ENCODE results near the gene TEAD1.
"Not testable (repeated sequence)": the region's sequence is repeated elsewhere in the genome, so short reads cannot be mapped to it uniquely, and the experiment has no call there.

The TEAD1 gene

DNA sequence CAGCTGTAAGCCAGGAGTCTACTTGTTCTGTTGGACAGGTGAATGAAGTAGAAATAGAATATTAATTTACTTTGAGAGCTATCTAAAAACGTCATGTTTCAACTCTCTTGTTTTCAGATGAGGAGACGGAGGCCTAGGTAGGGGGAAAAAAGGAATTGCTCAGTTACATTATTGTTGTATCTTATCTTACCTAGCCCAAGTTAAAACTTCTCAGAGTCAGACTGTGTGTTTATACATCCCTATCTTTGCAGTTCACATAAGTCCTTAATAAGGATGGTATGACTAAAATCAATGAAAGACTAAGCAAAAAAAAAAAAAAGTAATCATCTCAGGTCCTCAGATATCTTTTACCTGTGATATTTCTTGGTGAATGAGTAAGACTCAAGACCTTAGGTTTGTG lies 62.8 kb downstream of the TEAD1 start:
- no peak for DNase-seq (ENCODE audit: low read depth in 2 of 2)

DNA sequence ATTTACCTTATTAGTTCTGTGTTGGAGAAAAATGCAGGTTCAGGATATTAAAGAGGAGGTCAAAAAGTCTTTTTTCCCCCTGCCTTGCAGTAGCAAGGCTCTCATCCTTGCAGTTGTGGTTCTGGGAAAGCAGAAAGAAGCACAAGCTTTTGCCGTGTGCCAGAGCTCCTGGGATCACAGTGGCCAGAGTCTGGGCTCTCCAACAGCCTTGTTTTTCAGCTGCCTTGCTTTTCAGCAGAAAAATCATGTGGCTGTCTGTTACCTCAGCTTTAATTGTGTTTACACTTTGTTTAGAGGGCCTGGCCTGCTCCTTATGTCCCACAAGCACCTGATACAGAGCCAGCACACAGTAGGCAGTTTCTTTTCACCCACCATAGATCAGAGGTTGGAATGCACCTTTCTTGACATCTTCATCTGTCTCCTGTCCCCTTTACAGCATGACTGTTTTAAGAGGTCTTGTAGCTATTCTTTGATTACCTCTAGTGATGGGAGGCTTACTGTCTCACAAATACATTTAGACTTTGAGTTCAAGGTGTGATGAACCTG lies 67.5 kb downstream of the TEAD1 start:
- DNase-seq (ENCODE audit: low read depth in 2 of 2), result no peak

DNA sequence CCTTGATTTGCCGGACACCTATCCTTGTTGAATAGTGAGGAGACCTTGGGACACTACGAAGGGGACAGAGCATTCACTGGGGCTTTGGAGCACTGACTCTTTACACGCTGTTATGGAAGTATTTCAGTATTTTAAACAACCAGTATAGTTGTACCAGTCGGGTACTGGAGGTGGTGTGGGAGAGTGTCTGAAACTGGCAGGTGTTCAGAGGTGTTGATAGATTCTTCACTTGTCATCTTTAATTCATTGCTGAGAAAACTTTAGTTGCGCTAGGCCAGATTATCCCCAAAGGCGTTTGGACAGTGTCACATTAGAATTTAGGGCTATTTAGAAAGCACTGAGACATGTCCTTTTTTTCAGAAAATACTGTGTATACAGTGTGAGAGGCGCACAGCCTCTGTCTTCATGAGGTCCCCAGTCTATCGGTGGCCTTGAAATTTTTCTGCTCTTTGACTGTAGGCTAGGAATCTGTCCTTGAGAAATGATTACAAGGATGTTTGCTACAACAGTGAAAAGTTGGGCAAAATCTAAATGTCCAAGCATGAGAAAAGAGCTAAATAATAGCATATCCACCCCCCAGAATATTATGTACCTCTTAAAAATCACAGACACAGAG lies 69.7 kb downstream of the TEAD1 start:
- DNase-seq (ENCODE audit: low read depth in 2 of 2), result no peak

DNA sequence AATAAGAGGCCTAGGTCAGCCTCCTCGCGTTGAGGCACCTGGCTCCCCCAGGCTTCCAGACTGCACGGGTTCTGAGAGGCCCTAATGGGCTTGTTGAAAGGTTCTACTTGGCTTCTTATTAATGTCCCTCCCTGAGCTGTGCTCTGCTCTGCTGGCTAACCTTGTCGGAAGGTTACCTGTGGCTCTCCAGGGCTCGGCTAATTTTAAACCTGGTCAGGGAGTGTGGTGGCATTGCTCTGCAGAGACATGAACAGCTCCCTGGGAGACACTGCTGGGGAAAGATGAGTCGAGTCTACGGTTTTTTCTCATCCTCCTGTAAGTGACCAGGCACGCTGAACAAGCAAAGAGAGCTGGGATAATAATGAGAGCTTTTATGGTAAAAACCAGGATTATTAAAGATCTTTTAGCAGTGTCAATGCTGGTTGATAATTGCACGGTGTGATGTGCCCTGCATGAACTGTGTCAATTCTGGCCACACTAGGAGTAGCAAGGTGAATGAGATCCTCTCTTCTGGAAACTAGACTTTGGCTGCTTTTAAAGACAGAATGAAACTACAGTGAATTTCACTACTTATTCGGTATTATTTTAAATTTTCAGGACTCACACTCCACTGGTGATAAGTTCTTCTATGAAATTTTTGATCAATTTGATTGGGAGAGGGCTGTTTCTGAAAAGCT lies 70.7 kb downstream of the TEAD1 start:
- DNase-seq (ENCODE audit: low read depth in 2 of 2), result no peak

DNA sequence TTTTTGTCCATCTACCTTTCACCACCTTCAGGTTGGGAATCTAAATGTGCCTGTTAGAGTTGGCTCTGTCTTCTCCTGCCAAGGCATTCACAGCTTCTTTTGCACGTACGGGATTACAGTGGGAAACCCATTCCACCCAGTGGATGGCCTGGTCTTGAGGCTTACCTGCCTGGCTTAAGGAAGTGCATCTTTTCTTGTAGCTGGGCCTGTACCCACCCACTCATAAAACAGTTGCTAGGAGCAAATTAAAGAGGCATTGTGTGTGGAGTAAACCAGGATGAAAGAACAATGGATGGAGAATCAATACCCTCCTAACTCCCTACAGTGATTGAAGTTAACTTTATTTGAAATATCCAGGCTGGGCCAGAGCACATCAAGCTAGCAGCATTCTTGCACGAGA lies 71.6 kb downstream of the TEAD1 start:
- no peak for DNase-seq (ENCODE audit: low read depth in 2 of 2)

DNA sequence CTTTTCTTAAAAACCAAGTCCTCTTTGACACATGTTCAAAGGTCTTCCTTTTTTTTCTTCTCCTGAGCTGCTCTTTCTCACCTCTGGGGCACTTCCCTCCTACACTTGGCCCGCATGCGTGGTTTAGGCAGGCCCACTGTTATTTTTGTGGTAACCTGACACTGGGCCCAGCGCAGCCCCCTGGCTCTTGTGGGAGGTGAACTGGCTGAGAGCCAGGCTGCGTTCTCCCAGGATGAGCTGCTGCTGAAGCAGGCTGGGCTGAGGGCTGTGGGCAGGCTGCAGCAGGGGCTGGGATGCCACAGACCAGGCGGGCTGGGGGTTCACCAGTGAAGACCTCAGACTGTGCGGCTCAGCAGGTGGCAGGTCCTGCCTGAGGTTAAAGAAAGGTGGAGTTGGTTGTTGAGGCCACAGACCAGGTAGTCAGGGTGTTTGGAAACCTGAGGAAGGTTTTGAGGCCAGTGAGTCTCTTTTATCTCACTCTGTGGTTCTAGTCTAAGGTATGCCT lies 72.4 kb downstream of the TEAD1 start:
- DNase-seq (ENCODE audit: low read depth in 2 of 2), result no peak

DNA sequence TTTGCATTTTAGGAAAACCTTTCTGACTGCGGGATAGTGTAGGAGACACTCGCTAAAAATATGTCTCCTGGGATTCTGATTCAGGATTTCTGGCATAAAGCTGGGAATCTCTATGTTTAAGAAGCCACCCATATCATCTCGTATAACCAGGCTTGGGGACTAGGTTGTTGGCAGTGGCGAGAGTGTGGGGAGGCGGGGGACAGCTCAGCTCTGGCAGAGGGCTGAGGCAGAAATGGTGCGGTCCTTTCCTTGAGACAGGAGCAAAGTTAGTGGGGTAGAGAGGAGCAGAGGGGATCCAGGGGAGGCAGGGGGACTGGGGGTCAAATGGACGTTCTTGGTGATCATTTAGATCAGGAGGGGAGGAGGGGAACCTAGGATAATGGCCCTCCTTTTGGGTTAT lies 74.3 kb downstream of the TEAD1 start:
- DNase-seq (ENCODE audit: low read depth in 2 of 2), result no peak

DNA sequence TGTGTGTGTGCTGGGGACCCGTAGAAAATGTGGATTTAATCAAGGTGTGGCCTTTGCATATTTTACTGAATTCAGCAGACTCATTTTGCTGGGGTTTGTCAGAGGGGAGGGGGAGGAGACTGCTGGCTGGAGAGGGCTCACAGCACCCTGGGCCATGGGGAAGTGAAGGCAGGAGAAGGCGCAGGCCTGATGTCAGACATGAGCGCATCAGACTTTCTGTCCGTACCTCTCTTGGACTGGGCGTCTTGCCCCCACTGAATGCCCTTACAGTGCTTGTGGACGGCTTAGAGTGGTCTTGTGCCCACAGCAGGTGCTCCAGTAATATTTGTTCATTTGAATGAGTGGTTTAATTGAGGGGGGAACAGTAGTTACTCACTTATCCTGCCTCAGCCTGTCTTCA lies 75.2 kb downstream of the TEAD1 start:
- no peak for DNase-seq (ENCODE audit: low read depth in 2 of 2)

DNA sequence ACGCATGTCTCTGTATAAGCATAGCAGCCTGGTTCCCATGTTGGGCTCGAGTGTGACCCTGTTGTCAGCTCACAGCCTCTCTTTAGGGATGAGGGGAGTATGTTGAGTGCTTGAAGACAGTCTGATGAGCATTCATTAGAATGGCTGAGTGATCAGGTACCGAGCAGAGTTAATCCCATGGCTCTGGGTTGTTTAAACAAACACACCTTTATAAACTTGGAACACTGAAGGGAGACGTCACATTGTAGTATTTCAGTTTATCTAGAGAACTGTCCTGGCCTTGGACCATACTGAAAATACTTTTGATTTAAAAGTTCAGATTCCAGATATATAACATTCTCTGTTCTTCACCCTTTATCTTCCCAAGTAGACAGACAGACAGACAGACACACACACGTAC lies 76.0 kb downstream of the TEAD1 start:
- no peak for DNase-seq (ENCODE audit: low read depth in 2 of 2)

DNA sequence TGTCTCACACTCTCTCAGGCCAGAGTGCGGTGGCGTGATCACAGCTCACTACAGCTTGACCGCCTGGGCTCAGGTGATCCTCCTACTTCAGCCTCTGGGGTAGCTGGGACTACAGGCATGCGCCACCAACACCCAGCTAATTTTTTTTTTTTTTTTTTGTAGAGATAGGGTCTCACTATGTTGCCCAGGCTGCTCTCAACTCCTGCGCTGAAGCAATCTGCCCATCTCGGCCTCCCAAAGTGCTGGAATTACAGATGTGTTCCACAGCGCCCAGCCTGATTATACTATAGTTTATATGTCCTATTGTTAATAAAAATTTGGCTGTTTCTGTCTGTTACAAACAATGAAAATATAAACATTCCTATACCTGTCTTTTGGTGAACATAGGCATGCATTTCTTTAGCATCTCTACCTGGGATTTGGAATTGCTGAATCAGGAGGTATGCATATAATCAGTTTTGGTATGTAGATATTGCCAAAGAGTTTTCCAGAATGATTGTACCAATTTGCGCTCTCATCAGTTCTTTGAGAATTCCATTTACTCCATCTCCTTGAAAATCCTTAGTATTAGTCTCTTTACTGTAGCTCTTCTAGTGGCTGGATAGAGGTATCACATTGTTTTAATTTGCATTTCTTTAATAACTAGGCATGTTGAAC lies 78.8 kb downstream of the TEAD1 start:
- DNase-seq (ENCODE audit: low read depth in 2 of 2), result no peak

DNA sequence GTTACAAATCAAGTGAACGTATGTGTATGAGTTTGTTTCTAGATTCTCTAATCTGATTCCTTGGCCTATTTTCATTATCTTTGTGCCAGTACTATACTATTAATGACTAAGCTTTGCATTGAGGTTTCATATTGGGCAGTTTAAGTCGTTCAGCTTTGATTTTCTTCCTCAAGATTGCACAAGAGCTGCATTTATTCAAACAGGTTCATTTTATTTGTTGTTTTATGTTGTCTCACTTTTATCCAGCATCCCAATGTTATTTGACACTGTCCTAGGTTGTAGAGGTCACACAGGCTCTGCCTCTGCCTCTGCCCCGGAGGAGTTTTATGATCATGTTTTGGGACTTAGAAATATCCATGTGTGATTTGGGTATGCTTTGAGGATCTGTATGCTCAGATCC lies 79.8 kb downstream of the TEAD1 start:
- no peak for DNase-seq (ENCODE audit: low read depth in 2 of 2)

DNA sequence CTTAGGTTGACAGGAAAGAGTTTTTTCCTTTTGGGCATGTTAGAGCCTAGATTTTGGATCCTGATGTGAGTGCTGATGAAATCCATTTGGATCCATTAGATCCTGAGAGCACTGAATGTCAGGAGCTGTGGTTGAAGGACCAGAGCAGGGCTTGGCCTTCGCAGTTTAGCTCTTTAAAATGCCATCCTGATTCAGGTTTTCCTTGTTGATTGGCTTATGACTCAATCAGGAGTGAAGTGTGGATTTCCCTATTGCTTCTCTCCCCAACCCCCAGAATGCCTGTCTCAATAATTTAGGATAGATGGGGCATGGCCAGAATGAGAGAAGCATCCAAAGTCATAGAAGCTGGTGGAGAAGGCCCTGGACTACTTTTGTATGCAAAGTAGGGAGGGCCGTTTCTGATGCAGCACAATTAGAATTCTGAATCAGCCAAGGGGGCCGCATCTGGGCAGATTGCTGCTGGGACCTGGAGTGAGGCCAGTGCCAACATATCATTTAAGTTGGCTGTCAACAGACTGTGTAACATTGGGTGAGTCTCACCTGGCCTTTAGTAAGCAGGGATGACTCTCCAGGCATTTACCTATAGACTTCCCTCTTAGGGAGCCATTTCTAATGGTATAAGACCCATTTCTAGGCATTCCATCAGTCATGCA lies 80.5 kb downstream of the TEAD1 start:
- no peak for DNase-seq (ENCODE audit: low read depth in 2 of 2)

DNA sequence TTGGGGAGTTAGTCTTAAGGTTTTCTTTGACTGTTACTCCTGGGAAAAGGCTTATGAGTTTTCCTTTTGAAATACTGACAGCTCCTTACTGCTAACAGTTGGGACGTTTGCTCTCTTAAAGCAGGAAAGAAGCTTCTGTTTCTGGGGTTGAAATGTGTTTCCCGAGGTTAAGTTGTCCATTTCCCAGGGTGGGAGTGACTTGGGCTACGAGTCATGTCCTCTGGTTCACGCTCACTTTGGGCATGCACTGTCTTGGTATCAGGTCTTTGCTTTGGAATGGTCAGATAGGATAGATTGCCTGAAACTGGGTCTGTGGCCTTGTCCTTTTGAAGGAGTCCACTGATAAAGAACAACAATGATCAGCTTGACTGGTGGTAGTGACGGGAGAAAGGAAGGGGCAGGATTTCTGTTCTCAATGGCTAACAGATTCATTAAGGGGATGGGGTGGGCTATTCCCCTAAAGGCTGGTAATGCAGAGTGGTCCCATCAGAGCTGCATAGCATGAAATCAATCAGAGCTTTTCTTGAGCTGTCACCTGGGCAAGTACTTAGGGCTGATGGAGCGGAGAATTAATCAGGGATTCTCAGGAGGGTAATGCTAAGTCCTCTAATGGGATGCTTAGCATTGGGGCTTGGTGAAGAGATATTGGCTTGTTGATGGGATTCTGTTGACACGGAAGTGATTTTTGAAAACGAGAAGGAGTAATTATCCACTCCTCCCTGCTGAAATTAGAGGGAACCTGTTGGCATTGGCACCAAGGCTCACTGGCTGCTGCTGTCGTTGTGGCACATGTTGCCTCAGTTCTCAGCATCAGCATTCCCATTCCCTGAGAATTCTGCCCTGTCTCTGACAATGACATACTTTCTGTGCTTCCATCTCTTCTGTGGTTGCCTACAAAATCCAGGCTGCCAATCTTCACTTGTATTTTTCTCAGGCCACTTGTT lies 81.6 kb downstream of the TEAD1 start:
- no peak for DNase-seq (ENCODE audit: low read depth in 2 of 2)

DNA sequence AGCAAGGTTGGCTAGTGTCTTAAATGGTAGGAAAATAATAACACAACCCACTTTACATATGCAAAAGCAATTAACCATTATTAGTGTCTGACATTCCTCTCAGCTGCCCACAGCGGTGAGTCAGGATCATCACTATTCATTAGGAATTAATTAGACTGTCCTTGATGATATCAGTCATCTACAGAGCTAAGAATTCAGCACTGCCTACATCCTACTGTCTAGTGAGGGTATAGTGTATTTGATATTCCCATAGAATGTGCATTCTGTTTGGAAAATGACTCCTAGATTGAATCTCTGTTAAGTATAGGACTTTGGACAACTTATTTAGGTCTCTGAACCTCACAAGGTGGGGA lies 82.2 kb downstream of the TEAD1 start:
- DNase-seq (ENCODE audit: low read depth in 2 of 2), result no peak

DNA sequence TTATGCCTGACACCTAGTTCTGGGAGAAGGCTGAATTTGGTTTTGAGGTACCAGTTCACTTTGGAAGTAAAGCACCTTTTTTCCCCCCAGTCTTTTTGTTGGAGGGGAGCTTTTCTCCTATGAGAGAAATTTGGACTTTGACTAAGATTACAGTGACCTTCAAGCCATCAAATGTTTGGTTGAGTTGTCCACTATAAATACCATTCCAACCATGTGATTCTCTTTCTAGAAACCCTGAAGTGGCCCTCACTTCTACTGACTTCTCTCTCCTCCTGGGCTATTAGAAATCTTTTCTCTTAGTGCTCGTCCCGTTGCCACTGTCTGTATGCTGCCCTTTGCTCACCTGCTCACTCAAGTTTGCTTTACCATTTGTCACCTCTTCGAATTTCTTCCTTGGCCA lies 82.6 kb downstream of the TEAD1 start:
- DNase-seq (ENCODE audit: low read depth in 2 of 2), result no peak

DNA sequence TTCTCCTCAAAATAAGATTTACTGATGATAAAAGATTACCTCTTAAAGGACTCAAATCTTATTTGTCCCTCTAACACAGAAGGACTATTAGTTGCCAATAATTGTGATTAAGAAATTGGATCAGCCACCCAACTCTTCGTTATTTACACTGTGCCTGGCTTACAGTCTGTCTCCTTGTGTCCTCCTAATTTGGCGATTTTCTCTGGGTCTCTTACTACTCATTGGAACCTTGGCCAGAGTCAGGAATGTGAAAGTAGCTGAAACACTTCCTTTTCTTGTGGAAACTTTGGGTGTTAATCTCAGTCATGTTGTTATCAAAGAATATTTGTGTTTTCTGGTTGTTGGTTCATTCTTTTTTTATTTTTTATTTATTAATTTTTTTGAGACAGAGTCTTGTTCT lies 83.2 kb downstream of the TEAD1 start:
- DNase-seq (ENCODE audit: low read depth in 2 of 2), result no peak

DNA sequence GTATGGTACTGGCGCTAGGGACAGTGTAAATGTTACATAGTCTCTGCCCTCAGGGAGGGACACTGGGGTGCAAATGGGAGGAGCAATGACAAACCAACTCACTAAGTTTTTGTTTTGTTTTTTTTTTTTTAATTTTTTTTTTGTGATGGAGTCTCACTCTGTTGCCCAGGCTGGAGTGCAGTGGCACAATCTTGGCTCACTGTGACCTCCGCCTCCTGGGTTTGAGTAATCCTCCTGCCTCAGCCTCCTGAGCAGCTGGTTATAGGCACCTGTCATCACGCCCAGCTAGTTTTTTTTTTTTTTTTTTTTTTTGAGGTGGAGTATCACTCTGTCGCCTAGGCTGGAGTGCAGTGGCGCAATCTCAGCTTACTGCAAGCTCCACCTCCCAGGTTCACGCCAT lies 83.9 kb downstream of the TEAD1 start:
- not testable (repeated sequence) for DNase-seq (ENCODE audit: low read depth in 2 of 2)

DNA sequence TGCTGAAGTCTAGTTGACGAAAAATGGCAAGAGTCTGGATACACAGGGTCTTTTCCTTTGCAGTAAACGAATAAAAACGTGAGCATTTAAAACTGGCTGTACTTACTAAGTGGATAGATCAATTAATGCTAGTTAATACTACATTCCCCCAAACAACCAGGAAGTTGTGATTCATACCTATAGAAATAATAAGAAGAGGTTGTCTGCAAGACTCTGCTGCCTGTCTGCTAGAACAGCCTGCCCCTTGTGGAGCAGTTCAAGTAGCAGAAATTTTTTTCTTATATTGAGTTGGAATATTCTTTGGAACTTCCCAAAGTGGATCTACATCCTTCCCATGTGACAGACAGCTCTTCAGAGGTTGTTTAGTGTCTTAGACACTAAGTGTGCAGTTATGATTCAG lies 86.8 kb downstream of the TEAD1 start:
- DNase-seq (ENCODE audit: low read depth in 2 of 2), result no peak

DNA sequence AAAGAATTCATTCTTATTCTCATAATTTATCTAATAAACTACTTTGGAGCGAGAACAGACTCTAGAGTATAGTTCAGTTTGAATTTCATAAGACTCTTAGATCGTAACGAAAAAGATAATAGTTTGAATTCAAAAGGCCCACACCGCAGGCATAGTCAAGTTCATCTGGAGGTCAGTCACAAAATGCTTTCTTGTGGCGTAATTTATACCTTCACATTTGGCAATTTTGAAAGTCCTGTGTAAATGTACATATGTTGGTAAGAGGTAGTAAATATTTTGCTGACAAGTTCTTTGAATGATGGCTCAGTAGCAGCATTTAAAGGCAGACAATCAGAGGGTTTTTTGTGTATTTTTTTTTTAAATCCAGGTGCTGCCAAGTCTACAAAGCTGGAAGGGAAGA lies 88.1 kb downstream of the TEAD1 start:
- no peak for DNase-seq (ENCODE audit: low read depth in 2 of 2)

DNA sequence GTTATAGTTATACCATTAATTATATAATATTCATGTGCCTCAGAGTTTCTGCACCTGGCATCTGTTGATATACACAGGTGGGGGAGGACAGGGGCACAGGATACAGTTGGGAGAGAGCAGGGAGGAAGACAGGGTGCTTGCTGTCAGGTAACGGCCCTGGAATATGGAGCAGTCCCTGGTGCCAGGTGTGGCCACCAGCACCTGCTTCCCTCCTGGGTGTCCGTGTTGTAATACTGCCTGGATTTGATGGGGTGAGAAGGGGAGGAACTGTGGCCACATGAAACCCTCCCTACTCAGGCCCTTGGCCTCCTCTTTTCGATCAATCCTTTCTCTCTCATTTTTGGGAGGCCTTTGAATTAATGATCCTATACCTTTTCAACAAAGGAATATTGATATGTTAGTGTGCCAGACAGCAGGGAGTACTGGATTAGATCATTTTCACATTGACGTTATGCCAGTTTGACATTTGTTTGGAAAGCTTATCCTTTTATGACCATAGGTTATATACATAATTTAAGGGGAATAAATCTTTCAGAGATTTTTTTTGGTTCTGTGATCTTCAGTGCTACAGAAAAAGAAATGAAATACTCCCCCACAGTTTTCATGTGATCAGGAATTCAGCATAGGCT lies 88.6 kb downstream of the TEAD1 start:
- no peak for DNase-seq (ENCODE audit: low read depth in 2 of 2)
